Raji (cell line): Measurements from ENCODE around the gene RBBP6.

Experiments used
- POLR2A ChIP-seq: IDR thresholded peaks from 2 replicates; pipeline ENCODE4 v1.6.1; 2011; ENCODE audit warnings: low read depth, low read length, control low read depth; ENCODE audit not compliant: insufficient read depth

The RBBP6 gene

GRCh38 chr16:24515186-24515585 lies 24.2 kb upstream of the RBBP6 start:
- TF ChIP-seq POLR2A = no peak

- TF ChIP-seq POLR2A = no peak
Measured at GRCh38 chr16:24516900-24517669, 22.3 kb upstream of the RBBP6 start.

- TF ChIP-seq POLR2A = no peak
Measured at GRCh38 chr16:24518498-24518897, 20.9 kb upstream of the RBBP6 start.

- no peak for TF ChIP-seq POLR2A
Measured at GRCh38 chr16:24520983-24521382, 18.4 kb upstream of the RBBP6 start.

GRCh38 chr16:24522751-24523150 lies 16.6 kb upstream of the RBBP6 start:
- no peak for TF ChIP-seq POLR2A

GRCh38 chr16:24523569-24523968 lies 15.8 kb upstream of the RBBP6 start:
- TF ChIP-seq POLR2A = no peak

- no peak for TF ChIP-seq POLR2A
Measured at GRCh38 chr16:24524855-24525677, 14.3 kb upstream of the RBBP6 start.

GRCh38 chr16:24525970-24526559 lies 13.3 kb upstream of the RBBP6 start:
- no peak for TF ChIP-seq POLR2A

- no peak for TF ChIP-seq POLR2A
Measured at GRCh38 chr16:24526701-24527495, 12.5 kb upstream of the RBBP6 start.

GRCh38 chr16:24531166-24531565 lies 8.2 kb upstream of the RBBP6 start:
- no peak for TF ChIP-seq POLR2A

- no peak for TF ChIP-seq POLR2A
Measured at GRCh38 chr16:24534620-24535019, 4.7 kb upstream of the RBBP6 start.

- no peak for TF ChIP-seq POLR2A
Measured at GRCh38 chr16:24535827-24536226, 3.5 kb upstream of the RBBP6 start.

GRCh38 chr16:24536671-24537070 lies 2.7 kb upstream of the RBBP6 start:
- no peak for TF ChIP-seq POLR2A

- TF ChIP-seq POLR2A = no peak
Measured at GRCh38 chr16:24537474-24538337, 1.7 kb upstream of the RBBP6 start.
